Astrocyte of the cerebellum (primary cell): Measurements from ENCODE around the gene DNMT3A.

Source experiments
- DNase-seq: peaks from one replicate; pipeline ENCODE4 v3.0.0-alpha.2; 2011; ENCODE audit warnings: low read depth
- H3K4me3 ChIP-seq: 2 replicates; pipeline ENCODE4 v1.5.1; 2011; ENCODE audit warnings: mild to moderate bottlenecking, low read depth, low read length, moderate library complexity
- CTCF ChIP-seq: IDR thresholded peaks from 2 replicates; pipeline ENCODE4 v1.5.1; 2012; ENCODE audit warnings: low read length, low read depth, moderate library complexity, mild to moderate bottlenecking; ENCODE audit errors: missing control alignments
- in situ Hi-C: cut with HindIII; loops from 2 replicates; pipeline ENCODE4 v1.10.0; 2017; ENCODE audit warnings: low sequenced_read_pairs

DNMT3A gene

GRCh38 chr2:25373269-25373981 lies 31.7 kb upstream of the DNMT3A start:
- DNase-seq: no peak
- TF ChIP-seq CTCF: no peak
- in situ Hi-C loops: no loop called here
- no peak overlapping the region for H3K4me3 ChIP-seq

GRCh38 chr2:25372405-25373268 lies 30.9 kb upstream of the DNMT3A start:
- no peak for DNase-seq
- in situ Hi-C loops: no loop called here
- TF ChIP-seq CTCF: no peak
- no peak overlapping the region for H3K4me3 ChIP-seq

DNA sequence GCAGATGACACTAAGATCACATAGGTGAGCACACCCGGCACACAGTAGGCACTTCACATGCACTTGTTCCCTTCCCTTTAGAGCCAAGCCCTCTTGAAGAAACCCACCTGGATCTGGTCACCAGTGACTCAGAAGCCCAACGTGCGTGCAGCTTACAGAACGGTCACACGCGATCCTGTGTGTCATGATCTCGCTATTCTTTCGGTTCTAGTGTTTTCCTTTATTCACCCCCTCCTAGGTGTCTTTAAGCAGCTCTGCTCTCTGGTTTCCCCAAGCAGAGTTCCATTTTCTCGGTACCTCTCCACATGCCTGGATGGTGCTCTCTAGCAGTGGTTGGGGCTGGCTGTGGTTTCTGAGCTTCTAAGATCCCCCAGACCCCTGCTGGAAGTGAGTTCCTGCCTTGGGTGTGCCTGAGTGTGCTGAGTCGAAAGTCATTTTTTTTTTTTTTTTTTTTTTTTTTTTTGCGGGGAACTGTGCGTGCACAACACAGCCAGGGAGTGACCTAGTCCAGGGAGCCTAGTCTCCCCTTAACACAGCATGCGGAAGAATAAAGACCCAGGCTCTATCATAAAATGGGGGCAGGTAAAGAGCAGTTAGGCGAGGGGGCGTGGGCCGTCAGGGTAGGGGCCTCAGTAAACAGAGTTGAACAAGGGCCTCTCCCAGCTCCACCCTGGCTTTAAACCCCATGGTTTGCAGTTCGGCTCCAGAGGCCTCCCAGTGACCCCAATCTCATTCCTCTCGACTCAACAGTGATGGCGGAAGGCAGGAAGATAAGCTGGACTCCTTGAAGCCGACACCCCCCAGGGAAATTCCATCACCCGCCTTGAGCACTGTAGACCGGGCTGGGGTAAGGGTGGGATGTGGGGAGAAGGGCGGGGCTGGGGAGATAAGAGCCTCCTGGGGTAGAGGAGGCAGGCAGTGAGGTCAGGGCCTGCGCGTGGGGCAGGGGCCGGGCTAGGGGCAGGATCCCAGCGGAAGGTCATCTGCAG lies 29.8 kb upstream of the DNMT3A start:
- in situ Hi-C loops: no loop called here
- DNase-seq: no peak
- no peak for TF ChIP-seq CTCF
- no peak overlapping the region for H3K4me3 ChIP-seq

GRCh38 chr2:25369876-25370275 lies 28.2 kb upstream of the DNMT3A start:
- H3K4me3 ChIP-seq: no peak overlapping the region
- in situ Hi-C loops: no loop called here
- DNase-seq: no peak
- TF ChIP-seq CTCF: no peak

- no peak for TF ChIP-seq CTCF
- H3K4me3 ChIP-seq: no peak overlapping the region
- in situ Hi-C loops: no loop called here
- no peak for DNase-seq
Observed at GRCh38 chr2:25369439-25369838, 27.7 kb upstream of the DNMT3A start.

GRCh38 chr2:25368660-25369059 lies 26.9 kb upstream of the DNMT3A start:
- in situ Hi-C loops: no loop called here
- no peak overlapping the region for H3K4me3 ChIP-seq
- no peak for DNase-seq
- no peak for TF ChIP-seq CTCF
